ENCODE data around the gene GTF2IRD1. TPM values are rescaled to one million over a fixed set of nuclear protein-coding genes. Genes with fewer than 3 reads are reported as not detected.
A peak's percentile ranks its signal among the peaks of the same experiment; 100 is the strongest.
"Not testable (repeated sequence)": the region's sequence is repeated elsewhere in the genome, so short reads cannot be mapped to it uniquely, and the experiment has no call there.

GTF2IRD1 gene
- under 1 TPM; 0.20 to 0.66 TPM for total RNA-seq

GRCh38 chr7:74453322-74454011 is at the start of gene GTF2IRD1:
Gene GTF2IRD1 (plus strand): TSS chr7:74453906. CDS start chr7:74508081, 54,175 bp downstream.
- H3K4me1 Mint-ChIP-seq = peaks cover 13% of the 10 kb centered on the region
- CTCF ChIA-PET = interaction anchor here (1.2 kb wide), 1 partner anchor 114 kb away, joined by 3 read pairs; no protein-coding TSS in a partner anchor
- H3K27ac Mint-ChIP-seq = peak within 1 kb of the TSS; percentile 56

GRCh38 chr7:74404388-74404700 is 49.4 kb upstream of the GTF2IRD1 start:
- no peaks in the 10 kb centered on the region for H3K4me1 Mint-ChIP-seq
- no peak overlapping the region for H3K4me3 Mint-ChIP-seq
- DNase-seq = no peak
- CTCF ChIA-PET = interaction anchor here (0.9 to 8.6 kb wide), 2 partner anchors 9 to 197 kb away, joined by 3 to 197 read pairs; partner anchors contain the start of gene LAT2
- no peak for ATAC-seq
- H3K27ac Mint-ChIP-seq = no peak overlapping the region
- H3K27me3 Mint-ChIP-seq = no peaks in the 10 kb centered on the region
- H3K36me3 Mint-ChIP-seq = no peaks in the 10 kb centered on the region
- no peaks in the 10 kb centered on the region for H3K9me3 Mint-ChIP-seq (ENCODE audit: low read depth)

More at GRCh38 chr7:74453322-74454011, at the start of gene GTF2IRD1:
- H3K27me3 Mint-ChIP-seq = peaks cover 35% of the 10 kb centered on the region
- peak within 1 kb of the TSS; percentile 23 for H3K4me3 Mint-ChIP-seq
- no peaks in the 10 kb centered on the region for H3K9me3 Mint-ChIP-seq (ENCODE audit: low read depth)
- DNase-seq (no peak), ATAC-seq (no peak)
- peaks cover 5% of the 10 kb centered on the region for H3K36me3 Mint-ChIP-seq

GRCh38 chr7:74404741-74405140 is 49.0 kb upstream of the GTF2IRD1 start:
- Mint-ChIP-seq H3K4me3 (no peak overlapping the region), H3K36me3 (no peaks in the 10 kb centered on the region), H3K4me1 (no peaks in the 10 kb centered on the region), H3K9me3 (ENCODE audit: low read depth) (no peaks in the 10 kb centered on the region), H3K27me3 (no peaks in the 10 kb centered on the region), H3K27ac (no peak overlapping the region)
- DNase-seq (no peak), ATAC-seq (no peak)
- CTCF ChIA-PET = interaction anchor here (0.9 to 8.6 kb wide), 2 partner anchors 8 to 197 kb away, joined by 3 to 197 read pairs; partner anchors contain the start of gene LAT2

GRCh38 chr7:74405191-74405898 is 48.4 kb upstream of the GTF2IRD1 start:
- Mint-ChIP-seq H3K27ac (no peak overlapping the region), H3K4me1 (no peaks in the 10 kb centered on the region), H3K27me3 (no peaks in the 10 kb centered on the region), H3K36me3 (no peaks in the 10 kb centered on the region), H3K9me3 (ENCODE audit: low read depth) (no peaks in the 10 kb centered on the region), H3K4me3 (no peak overlapping the region)
- CTCF ChIA-PET = interaction anchor here (0.9 to 1.5 kb wide), 3 partner anchors 23 to 206 kb away, joined by 3 to 6 read pairs (median 3); no protein-coding TSS in a partner anchor
- DNase-seq = no peak
- no peak for ATAC-seq

- Mint-ChIP-seq H3K4me3 (no peak overlapping the region), H3K27ac (no peak overlapping the region), H3K9me3 (ENCODE audit: low read depth) (no peaks in the 10 kb centered on the region), H3K27me3 (no peaks in the 10 kb centered on the region), H3K4me1 (no peaks in the 10 kb centered on the region), H3K36me3 (no peaks in the 10 kb centered on the region)
- ATAC-seq (no peak), DNase-seq (no peak)
- CTCF ChIA-PET = interaction anchor here (0.9 to 1.5 kb wide), 3 partner anchors 22 to 207 kb away, joined by 3 to 6 read pairs (median 3); no protein-coding TSS in a partner anchor
Measured at GRCh38 chr7:74405899-74406512, 47.7 kb upstream of the GTF2IRD1 start.

GRCh38 chr7:74407958-74408357 is 45.7 kb upstream of the GTF2IRD1 start:
- no peaks in the 10 kb centered on the region for H3K27me3 Mint-ChIP-seq
- H3K4me1 Mint-ChIP-seq = no peaks in the 10 kb centered on the region
- H3K36me3 Mint-ChIP-seq = no peaks in the 10 kb centered on the region
- CTCF ChIA-PET = interaction anchor here (1.0 to 1.5 kb wide), 2 partner anchors 10 to 202 kb away, joined by 3 to 8 read pairs; no protein-coding TSS in a partner anchor
- H3K4me3 Mint-ChIP-seq = no peak overlapping the region
- DNase-seq (no peak), ATAC-seq (no peak)
- H3K27ac Mint-ChIP-seq = no peak overlapping the region
- H3K9me3 Mint-ChIP-seq (ENCODE audit: low read depth) = no peaks in the 10 kb centered on the region

GRCh38 chr7:74409571-74409970 is 44.1 kb upstream of the GTF2IRD1 start:
- no peak overlapping the region for H3K27ac Mint-ChIP-seq
- H3K27me3 Mint-ChIP-seq = no peaks in the 10 kb centered on the region
- CTCF ChIA-PET = interaction anchor here (1.4 to 4.7 kb wide), 2 partner anchors 8 to 203 kb away, joined by 6 to 30 read pairs; no protein-coding TSS in a partner anchor
- ATAC-seq (no peak), DNase-seq (no peak)
- no peaks in the 10 kb centered on the region for H3K36me3 Mint-ChIP-seq
- no peaks in the 10 kb centered on the region for H3K4me1 Mint-ChIP-seq
- H3K4me3 Mint-ChIP-seq = no peak overlapping the region
- no peaks in the 10 kb centered on the region for H3K9me3 Mint-ChIP-seq (ENCODE audit: low read depth)

- no peak for ATAC-seq
- H3K27me3 Mint-ChIP-seq = no peaks in the 10 kb centered on the region
- CTCF ChIA-PET = interaction anchor here (1.0 to 4.7 kb wide), 3 partner anchors 9 to 204 kb away, joined by 3 to 30 read pairs (median 6); no protein-coding TSS in a partner anchor
- H3K9me3 Mint-ChIP-seq (ENCODE audit: low read depth) = no peaks in the 10 kb centered on the region
- H3K4me1 Mint-ChIP-seq = no peaks in the 10 kb centered on the region
- no peak overlapping the region for H3K4me3 Mint-ChIP-seq
- no peaks in the 10 kb centered on the region for H3K36me3 Mint-ChIP-seq
- no peak overlapping the region for H3K27ac Mint-ChIP-seq
- DNase-seq = no peak
Measured at GRCh38 chr7:74410772-74411171, 42.9 kb upstream of the GTF2IRD1 start.

- H3K4me3 Mint-ChIP-seq, H3K27ac Mint-ChIP-seq, H3K27me3 Mint-ChIP-seq: not testable (repeated sequence)
Measured at GRCh38 chr7:74411571-74411970, 42.1 kb upstream of the GTF2IRD1 start.

GRCh38 chr7:74412056-74412455 is 41.6 kb upstream of the GTF2IRD1 start:
- DNase-seq = no peak
- Mint-ChIP-seq H3K27ac (no peak overlapping the region), H3K4me1 (no peaks in the 10 kb centered on the region), H3K4me3 (no peak overlapping the region), H3K36me3 (no peaks in the 10 kb centered on the region), H3K9me3 (ENCODE audit: low read depth) (no peaks in the 10 kb centered on the region), H3K27me3 (no peaks in the 10 kb centered on the region)
- no peak for ATAC-seq
- CTCF ChIA-PET = interaction anchor here (4.7 kb wide), 1 partner anchor 11 kb away, joined by 30 read pairs; no protein-coding TSS in a partner anchor

More at GRCh38 chr7:74411571-74411970, 42.1 kb upstream of the GTF2IRD1 start:
- not testable (repeated sequence) for H3K36me3 Mint-ChIP-seq; ATAC-seq; DNase-seq; H3K9me3 Mint-ChIP-seq (ENCODE audit: low read depth); H3K4me1 Mint-ChIP-seq
- CTCF ChIA-PET = interaction anchor here (1.0 to 4.7 kb wide), 2 partner anchors 10 to 155 kb away, joined by 3 to 30 read pairs; no protein-coding TSS in a partner anchor

- CTCF ChIA-PET = interaction anchor here (0.7 to 4.7 kb wide), 4 partner anchors 8 to 390 kb away, joined by 3 to 30 read pairs (median 6); no protein-coding TSS in a partner anchor
- ATAC-seq (no peak), DNase-seq (no peak)
- no peak overlapping the region for H3K27ac Mint-ChIP-seq
- H3K4me1 Mint-ChIP-seq = no peaks in the 10 kb centered on the region
- no peaks in the 10 kb centered on the region for H3K36me3 Mint-ChIP-seq
- H3K27me3 Mint-ChIP-seq = no peaks in the 10 kb centered on the region
- H3K9me3 Mint-ChIP-seq (ENCODE audit: low read depth) = no peaks in the 10 kb centered on the region
- H3K4me3 Mint-ChIP-seq = no peak overlapping the region
Measured at GRCh38 chr7:74412603-74413002, 41.1 kb upstream of the GTF2IRD1 start.

- H3K27me3 Mint-ChIP-seq; ATAC-seq; H3K4me1 Mint-ChIP-seq; H3K4me3 Mint-ChIP-seq; H3K9me3 Mint-ChIP-seq (ENCODE audit: low read depth); H3K27ac Mint-ChIP-seq; H3K36me3 Mint-ChIP-seq; CTCF ChIA-PET; DNase-seq: not testable (repeated sequence)
Measured at GRCh38 chr7:74414595-74415333, 38.9 kb upstream of the GTF2IRD1 start.

All from activated CD8-positive, alpha-beta memory T cell treated with anti-CD3 and anti-CD28 coated beads, Interleukin-2, amount 10 ng/mL, durations not matched to agents 7 days and 5 days (primary cell).